ENCODE data around the gene SYDE2.

- TF ChIP-seq CTCF (IDR thresholded peaks at IDR 0.05) (no peak), ZFX (IDR thresholded peaks at IDR 0.05; ENCODE audit: borderline replicate concordance) (no peak)
Measured at GRCh38 chr1:85115933-85116332, 84.9 kb downstream of the SYDE2 start.

Data from 22Rv1 (cell line).